DMS79 (cell line): ENCODE measurements around the gene SEMA4C.
"Not testable (repeated sequence)": the region's sequence is repeated elsewhere in the genome, so short reads cannot be mapped to it uniquely, and the experiment has no call there.

Source experiments
- DNase-seq: peaks from one replicate; lab custom pipeline; 2025; lab: John Stamatoyannopoulos, UW

Gene SEMA4C

GRCh38 chr2:96897491-96898134 is 27.7 kb upstream of the SEMA4C start:
- DNase-seq, result no peak

GRCh38 chr2:96895746-96896651 is 26.1 kb upstream of the SEMA4C start:
- peak; percentile 92 for DNase-seq

GRCh38 chr2:96895032-96895745 is 25.3 kb upstream of the SEMA4C start:
- no peak for DNase-seq

- DNase-seq, result no peak
These were observed 24.3 kb upstream of the SEMA4C start for GRCh38 chr2:96894151-96894531.

- DNase-seq, result no peak
These were observed 23.6 kb upstream of the SEMA4C start for GRCh38 chr2:96893289-96894150.

GRCh38 chr2:96891591-96892333 is 21.9 kb upstream of the SEMA4C start:
- DNase-seq, result no peak

GRCh38 chr2:96890726-96891385 is 21.0 kb upstream of the SEMA4C start:
- DNase-seq, result no peak

- no peak for DNase-seq
These were observed 20.4 kb upstream of the SEMA4C start for GRCh38 chr2:96890252-96890651.

- DNase-seq, result not testable (repeated sequence)
These were observed 19.6 kb upstream of the SEMA4C start for GRCh38 chr2:96889502-96889901.

- DNase-seq, result peak; percentile 79
These were observed 18.5 kb upstream of the SEMA4C start for GRCh38 chr2:96888072-96889011.

GRCh38 chr2:96887493-96888012 is 17.7 kb upstream of the SEMA4C start:
- no peak for DNase-seq

GRCh38 chr2:96885432-96886347 is 15.8 kb upstream of the SEMA4C start:
- DNase-seq, result no peak

GRCh38 chr2:96884299-96885094 is 14.6 kb upstream of the SEMA4C start:
- no peak for DNase-seq

- no peak for DNase-seq
These were observed 13.4 kb upstream of the SEMA4C start for GRCh38 chr2:96883306-96883705.

- DNase-seq, result no peak
These were observed 13.0 kb upstream of the SEMA4C start for GRCh38 chr2:96882906-96883305.

- no peak for DNase-seq
These were observed 12.3 kb upstream of the SEMA4C start for GRCh38 chr2:96882230-96882629.
